ENCODE measurements around the gene HS6ST3.

DNA sequence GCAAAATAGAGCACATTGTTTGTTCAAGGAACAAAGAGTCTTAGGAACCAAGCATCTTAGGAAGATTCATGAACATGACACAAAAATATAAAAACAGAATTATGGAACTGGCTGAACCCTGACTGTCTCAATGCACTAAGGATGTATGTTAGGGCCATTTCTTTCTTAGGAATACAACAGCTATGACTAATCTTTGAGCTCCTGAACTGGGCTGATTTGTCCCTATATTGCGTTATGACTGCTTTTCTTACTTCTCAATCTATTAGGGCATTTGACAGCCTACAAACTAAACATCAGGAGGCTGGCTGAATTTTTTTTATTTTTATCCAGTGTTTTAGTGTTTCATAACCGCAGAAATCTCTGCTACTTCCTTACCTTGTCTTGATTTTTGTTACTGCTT lies 693.1 kb downstream of the HS6ST3 start:
- TF ChIP-seq, protein P1, sequence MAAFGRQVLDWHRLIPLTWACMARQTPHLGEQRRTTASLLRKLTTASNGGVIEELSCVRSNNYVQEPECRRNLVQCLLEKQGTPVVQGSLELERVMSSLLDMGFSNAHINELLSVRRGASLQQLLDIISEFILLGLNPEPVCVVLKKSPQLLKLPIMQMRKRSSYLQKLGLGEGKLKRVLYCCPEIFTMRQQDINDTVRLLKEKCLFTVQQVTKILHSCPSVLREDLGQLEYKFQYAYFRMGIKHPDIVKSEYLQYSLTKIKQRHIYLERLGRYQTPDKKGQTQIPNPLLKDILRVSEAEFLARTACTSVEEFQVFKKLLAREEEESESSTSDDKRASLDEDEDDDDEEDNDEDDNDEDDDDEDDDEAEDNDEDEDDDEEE (CRISPR knock-in tag; IDR thresholded peaks at IDR 0.05), result no peak
- TF ChIP-seq EP300 (IDR thresholded peaks at IDR 0.05; ENCODE audit: low read depth in 2 of 2, low read length in 2 of 2), result no peak
- no peak for TF ChIP-seq EP300 (CRISPR knock-in tag; IDR thresholded peaks at IDR 0.05; ENCODE audit: borderline replicate concordance)
- TF ChIP-seq HDAC2 (CRISPR knock-in tag; IDR thresholded peaks at IDR 0.05), result no peak
- no peak for TF ChIP-seq NBN (conservative IDR thresholded peaks at IDR 0.05)
- no peak for TF ChIP-seq ZNF598 (CRISPR knock-in tag; IDR thresholded peaks at IDR 0.05; ENCODE audit: borderline replicate concordance)
- TF ChIP-seq, protein P2, sequence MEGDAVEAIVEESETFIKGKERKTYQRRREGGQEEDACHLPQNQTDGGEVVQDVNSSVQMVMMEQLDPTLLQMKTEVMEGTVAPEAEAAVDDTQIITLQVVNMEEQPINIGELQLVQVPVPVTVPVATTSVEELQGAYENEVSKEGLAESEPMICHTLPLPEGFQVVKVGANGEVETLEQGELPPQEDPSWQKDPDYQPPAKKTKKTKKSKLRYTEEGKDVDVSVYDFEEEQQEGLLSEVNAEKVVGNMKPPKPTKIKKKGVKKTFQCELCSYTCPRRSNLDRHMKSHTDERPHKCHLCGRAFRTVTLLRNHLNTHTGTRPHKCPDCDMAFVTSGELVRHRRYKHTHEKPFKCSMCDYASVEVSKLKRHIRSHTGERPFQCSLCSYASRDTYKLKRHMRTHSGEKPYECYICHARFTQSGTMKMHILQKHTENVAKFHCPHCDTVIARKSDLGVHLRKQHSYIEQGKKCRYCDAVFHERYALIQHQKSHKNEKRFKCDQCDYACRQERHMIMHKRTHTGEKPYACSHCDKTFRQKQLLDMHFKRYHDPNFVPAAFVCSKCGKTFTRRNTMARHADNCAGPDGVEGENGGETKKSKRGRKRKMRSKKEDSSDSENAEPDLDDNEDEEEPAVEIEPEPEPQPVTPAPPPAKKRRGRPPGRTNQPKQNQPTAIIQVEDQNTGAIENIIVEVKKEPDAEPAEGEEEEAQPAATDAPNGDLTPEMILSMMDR (CRISPR knock-in tag; IDR thresholded peaks at IDR 0.05), result no peak
- TF ChIP-seq ZNF446 (CRISPR knock-in tag; IDR thresholded peaks at IDR 0.05), result no peak
